SK-MEL-5 (cell line): ENCODE results near the gene TMCC1. TPM values are rescaled to one million over a fixed set of nuclear protein-coding genes. Genes with fewer than 3 reads are reported as not detected.
A peak's percentile ranks its signal among the peaks of the same experiment; 100 is the strongest.
"Not testable (repeated sequence)": the region's sequence is repeated elsewhere in the genome, so short reads cannot be mapped to it uniquely, and the experiment has no call there.

Experiments
- DNase-seq: peaks from one replicate; pipeline ENCODE4 v3.0.0-alpha.2; 2016; ENCODE audit warnings: low read depth, low spot score
- in situ Hi-C: cut with HindIII; loops from 2 replicates; pipeline ENCODE4 v1.10.0; 2016; ENCODE audit warnings: low sequenced_read_pairs, high pct_unique_total_duplicates, low pct_unique_long_range_greater_than_20kb
- total RNA-seq: library from RNA; depleted of rRNA; stranded (reverse); fragments of >200 nt; shearing (Covaris generic); gene quantifications from 2 replicates; pipeline ENCODE4 v1.2.3, GENCODE V29; 2014

Gene TMCC1
- total RNA-seq, 1 experiment from 2014 or later, result 9.2 TPM

- in situ Hi-C loops, result no loop called here
- DNase-seq, result no peak
Measured at GRCh38 chr3:129722527-129722926, 171.0 kb downstream of the TMCC1 start.

GRCh38 chr3:129718201-129718600 lies 175.3 kb downstream of the TMCC1 start:
- DNase-seq, result no peak
- in situ Hi-C loops, result no loop called here

- in situ Hi-C loops, result no loop called here
- no peak for DNase-seq
Measured at GRCh38 chr3:129715854-129716253, 177.7 kb downstream of the TMCC1 start.

DNA sequence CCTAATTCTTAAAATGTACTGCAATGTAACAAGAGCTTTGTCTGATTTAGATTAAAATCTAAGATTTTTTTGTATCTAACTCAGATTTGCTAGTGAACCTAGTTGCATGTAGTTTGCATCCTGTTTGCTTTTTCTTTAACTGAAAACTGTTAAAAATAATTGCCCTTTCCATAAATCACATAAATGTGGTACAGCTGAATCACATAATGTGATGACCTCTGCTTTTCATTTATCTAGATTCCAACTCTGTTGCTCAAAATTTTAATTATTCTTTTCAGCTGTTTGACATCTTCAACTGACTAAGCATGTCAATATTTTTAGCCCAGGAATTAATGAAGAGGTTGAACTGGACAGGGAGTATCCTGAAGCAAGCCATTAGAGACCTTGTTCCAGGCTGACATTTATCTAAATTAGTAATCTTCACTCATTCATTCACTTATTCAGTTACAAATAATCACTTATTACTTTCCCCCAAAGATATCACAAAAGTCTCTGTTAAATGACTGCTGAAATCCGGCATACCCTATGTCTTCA lies 185.1 kb downstream of the TMCC1 start:
- in situ Hi-C loops, result no loop called here
- DNase-seq, result no peak

DNA sequence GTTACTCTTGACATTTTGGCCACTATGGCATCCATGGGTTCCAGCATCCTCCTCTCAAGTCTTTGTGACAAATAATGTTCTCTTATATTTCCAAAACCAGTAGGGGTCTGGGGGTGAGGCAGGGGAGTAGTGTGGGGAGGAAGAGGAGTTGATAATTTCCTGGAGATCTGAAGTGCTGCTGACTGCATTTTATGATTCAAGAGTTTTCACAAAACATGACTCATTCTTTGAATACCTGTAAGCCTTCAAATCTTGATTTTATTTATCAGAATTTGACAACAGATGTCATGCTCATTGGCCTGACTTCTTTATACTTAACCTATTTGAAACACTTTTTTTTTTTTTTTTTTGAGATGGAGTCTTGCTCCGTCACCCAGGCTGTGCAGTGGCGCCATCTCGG lies 188.2 kb downstream of the TMCC1 start:
- in situ Hi-C loops, result no loop called here

GRCh38 chr3:129703913-129704312 lies 189.6 kb downstream of the TMCC1 start:
- DNase-seq, result no peak
- in situ Hi-C loops, result no loop called here

More for the DNA sequence above, 188.2 kb downstream of the TMCC1 start:
- no peak for DNase-seq

- DNase-seq, result no peak
- in situ Hi-C loops, result no loop called here
Measured at GRCh38 chr3:129702934-129703712, 190.4 kb downstream of the TMCC1 start.

- in situ Hi-C loops, result no loop called here
- no peak for DNase-seq
Measured at GRCh38 chr3:129701161-129701560, 192.3 kb downstream of the TMCC1 start.

GRCh38 chr3:129699612-129700011 lies 193.9 kb downstream of the TMCC1 start:
- DNase-seq, result no peak
- in situ Hi-C loops, result no loop called here

GRCh38 chr3:129699199-129699598 lies 194.3 kb downstream of the TMCC1 start:
- no peak for DNase-seq
- in situ Hi-C loops, result no loop called here

DNA sequence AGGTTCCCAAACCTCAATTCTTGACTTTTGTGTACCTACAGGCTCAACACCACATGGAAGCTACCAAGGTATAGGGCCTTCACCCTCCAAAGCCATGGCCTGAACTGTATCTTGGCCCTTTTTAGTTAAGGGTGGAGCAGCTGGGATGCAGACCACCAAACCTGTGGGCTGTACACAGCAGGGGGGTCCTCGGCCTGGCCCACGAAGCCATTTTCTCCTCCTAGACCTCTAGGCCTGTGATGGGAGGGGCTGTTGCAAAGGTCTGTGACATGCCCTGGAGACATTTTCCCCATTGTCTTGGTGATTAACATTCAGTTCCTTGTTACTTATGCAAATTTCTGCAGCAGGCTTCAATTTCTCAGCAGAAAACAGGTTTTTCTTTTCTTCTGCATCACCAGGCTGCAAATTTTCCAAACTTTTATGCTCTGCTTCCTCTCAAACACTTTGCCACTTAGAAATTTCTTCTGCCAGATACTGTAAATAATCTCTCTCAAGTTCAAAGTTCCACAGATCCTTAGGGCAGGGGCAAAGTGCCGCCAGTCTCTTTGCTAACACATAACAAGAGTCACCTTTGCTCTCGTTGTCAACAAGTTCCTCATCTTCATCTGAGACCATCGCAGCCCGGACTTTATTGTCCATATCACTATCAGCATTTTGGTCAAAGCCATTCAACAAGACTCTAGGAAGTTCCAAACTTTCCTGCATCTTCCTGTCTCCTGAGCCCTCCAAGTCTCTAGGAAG lies 196.1 kb downstream of the TMCC1 start:
- DNase-seq, result no peak
- in situ Hi-C loops, result no loop called here

- DNase-seq, result not testable (repeated sequence)
Measured at GRCh38 chr3:129696430-129696829, 197.1 kb downstream of the TMCC1 start.

GRCh38 chr3:129695230-129695629 lies 198.3 kb downstream of the TMCC1 start:
- no peak for DNase-seq
- in situ Hi-C loops, result no loop called here

More at GRCh38 chr3:129696430-129696829, 197.1 kb downstream of the TMCC1 start:
- in situ Hi-C loops, result not testable (repeated sequence)

- in situ Hi-C loops, result no loop called here
- no peak for DNase-seq
Measured at GRCh38 chr3:129694228-129694627, 199.3 kb downstream of the TMCC1 start.

GRCh38 chr3:129692743-129693142 lies 200.8 kb downstream of the TMCC1 start:
- DNase-seq, result no peak
- in situ Hi-C loops, result no loop called here

DNA sequence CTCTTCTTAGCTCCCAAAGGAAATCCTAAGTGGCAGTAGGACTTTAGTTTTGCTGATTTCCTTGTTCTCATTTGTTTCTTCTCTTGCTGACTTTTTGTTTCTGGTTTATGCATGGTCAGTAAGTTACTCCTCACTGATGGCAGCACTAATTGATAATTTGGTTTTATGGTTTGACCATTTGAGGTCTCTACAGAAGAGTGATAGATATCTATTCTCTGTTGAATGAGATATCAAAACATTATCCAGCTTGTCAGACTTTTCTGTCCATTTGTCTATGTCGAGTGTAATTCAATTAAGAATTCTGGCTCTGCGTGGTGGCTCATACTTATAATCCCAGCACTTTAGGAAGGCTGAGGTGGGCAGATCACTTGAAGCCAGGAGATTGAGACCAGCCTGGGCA lies 202.5 kb downstream of the TMCC1 start:
- in situ Hi-C loops, result no loop called here
- DNase-seq, result no peak

GRCh38 chr3:129690406-129690805 lies 203.1 kb downstream of the TMCC1 start:
- DNase-seq, result peak; percentile 87
- in situ Hi-C loops, result no loop called here

DNA sequence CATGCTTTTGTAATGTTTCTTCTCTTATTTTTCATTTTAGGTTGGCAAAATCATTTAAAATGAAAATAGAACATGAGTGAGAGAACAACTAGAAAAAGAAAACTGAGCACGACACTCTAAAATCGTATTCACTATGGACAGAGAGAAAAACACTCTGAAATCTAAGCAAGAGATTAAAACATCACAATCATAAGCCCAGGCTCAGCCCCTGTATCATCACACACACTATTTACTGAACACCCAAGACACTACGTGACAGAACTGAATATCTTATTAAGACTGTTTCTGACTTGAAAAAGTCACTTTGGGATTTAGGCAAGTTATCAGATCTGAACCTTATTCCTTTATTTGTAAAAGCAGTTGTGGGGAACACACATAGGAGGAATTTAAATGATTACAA lies 204.5 kb downstream of the TMCC1 start:
- no peak for DNase-seq
- in situ Hi-C loops, result no loop called here
